Endothelial cell of umbilical vein (primary cell): ENCODE measurements around the gene ATP6AP2. TPM values are rescaled to one million over a fixed set of nuclear protein-coding genes. Genes with fewer than 3 reads are reported as not detected.

Experiments used
- BruUV-seq: library from RNA; stranded (reverse); fragments of 400-500 nt; replicated peaks from 2 replicates; lab custom pipeline; 2021; lab: Mats Ljungman, UMichigan
- CTCF ChIA-PET: fragments of 300-600, 350-600 bp; sonication (Branson Sonifier 250); formaldehyde crosslinking; loops from one replicate; lab custom pipeline; 2021; ENCODE audit warnings: antibody characterized with exemption, inconsistent platforms; lab: Charles Lee
- POLR2A ChIA-PET: fragments of 300-600, 350-600 bp; sonication (Branson Sonifier 250); formaldehyde crosslinking; loops from one replicate; lab custom pipeline; 2021; ENCODE audit warnings: antibody characterized with exemption, inconsistent platforms; lab: Charles Lee
- DNase-seq: peaks from one replicate; pipeline ENCODE4 v3.0.0-alpha.2; 2011; ENCODE audit warnings: low read depth, low spot score
- FAIRE-seq: peaks from 2 replicates; lab custom pipeline; 2011; peaks lifted over from hg19 to GRCh38; lab: Jason Lieb, UNC
- H2AFZ ChIP-seq: 2 replicates; pipeline ENCODE4 v1.6.0; 2012; ENCODE audit warnings: low read depth, low read length, control low read depth, inconsistent platforms
- H3K27ac ChIP-seq: 2 replicates; pipeline ENCODE4 v1.5.1; 2011; ENCODE audit warnings: low read depth, mild to moderate bottlenecking, control low read depth, low read length, moderate library complexity; ENCODE audit not compliant: insufficient read depth
- H3K27me3 ChIP-seq, 2 experiments: 2 replicates each; pipeline versions ENCODE4 v1.6.0 to v1.6.1; 2011; ENCODE audit warnings: low read length in 2 of 2, mixed read lengths in 1 of 2; ENCODE audit not compliant: control insufficient read depth in 2 of 2, insufficient read depth in 2 of 2
- H3K36me3 ChIP-seq, 2 experiments: 2 replicates in 1 of 2; 3 replicates in 1 of 2; pipeline ENCODE4 v1.5.1; 2011; ENCODE audit warnings: low read length in 2 of 2, mild to moderate bottlenecking in 1 of 2, moderate library complexity in 1 of 2; ENCODE audit not compliant: control insufficient read depth in 2 of 2, insufficient read depth in 2 of 2; ENCODE audit errors: extremely low read depth in 1 of 2
- H3K4me1 ChIP-seq: 3 replicates; pipeline ENCODE4 v1.5.1; 2011; ENCODE audit warnings: mild to moderate bottlenecking, low read length; ENCODE audit not compliant: control insufficient read depth, insufficient read depth; ENCODE audit errors: extremely low read depth
- H3K4me2 ChIP-seq: 2 replicates; pipeline ENCODE4 v1.6.1; 2011; ENCODE audit warnings: low read length, control low read depth, mixed read lengths; ENCODE audit not compliant: insufficient read depth
- H3K4me3 ChIP-seq, 3 experiments: fragments of 200-600 bp in 1 of 3; sonication (generic), shearing (Covaris generic) in 1 of 3; replicated peaks in 1 of 3; 2 replicates each; pipeline ENCODE4 v1.5.1; 2011 to 2016; ENCODE audit warnings: control low read depth in 3 of 3, low read length in 3 of 3, mild to moderate bottlenecking in 2 of 3, inconsistent platforms in 1 of 3, low read depth in 1 of 3, moderate library complexity in 1 of 3; ENCODE audit not compliant: insufficient read depth in 1 of 3
- H3K79me2 ChIP-seq: 2 replicates; pipeline ENCODE4 v1.6.0; 2012; ENCODE audit warnings: low read length, inconsistent platforms; ENCODE audit not compliant: control insufficient read depth, insufficient read depth
- H3K9ac ChIP-seq: replicated peaks from 2 replicates; pipeline ENCODE3; 2011; ENCODE audit warnings: low read length, control low read depth; ENCODE audit not compliant: insufficient read depth; ENCODE audit errors: extremely low read depth
- H3K9me1 ChIP-seq: replicated peaks from 3 replicates; pipeline ENCODE4 v1.6.0; 2011; ENCODE audit warnings: mild to moderate bottlenecking, low read length; ENCODE audit not compliant: control insufficient read depth, insufficient read depth; ENCODE audit errors: extremely low read depth
- H3K9me3 ChIP-seq: replicated peaks from 2 replicates; pipeline ENCODE4 v1.5.1; 2012; ENCODE audit warnings: low read length, inconsistent platforms; ENCODE audit not compliant: control insufficient read depth, insufficient read depth
- H4K20me1 ChIP-seq: replicated peaks from 2 replicates; pipeline ENCODE3; 2011; ENCODE audit warnings: mild to moderate bottlenecking, low read length; ENCODE audit not compliant: control insufficient read depth, insufficient read depth; ENCODE audit errors: extremely low read depth
- EZH2 ChIP-seq: IDR thresholded peaks from 2 replicates; pipeline ENCODE4 v1.6.1; 2012; ENCODE audit warnings: borderline replicate concordance, low read depth, mild to moderate bottlenecking, moderate library complexity, low read length, inconsistent platforms; ENCODE audit not compliant: severe bottlenecking
- FOS ChIP-seq: IDR thresholded peaks from 2 replicates; pipeline ENCODE4 v1.6.1; 2011; ENCODE audit warnings: mild to moderate bottlenecking, low read length, moderate library complexity, borderline replicate concordance; ENCODE audit not compliant: insufficient read depth
- GATA2 ChIP-seq: IDR thresholded peaks from 2 replicates; pipeline ENCODE4 v1.7.0; 2011; ENCODE audit warnings: low read depth, mild to moderate bottlenecking, moderate library complexity, mixed read lengths, low read length; ENCODE audit not compliant: insufficient read length, insufficient read depth
- JUN ChIP-seq: IDR thresholded peaks from 2 replicates; pipeline ENCODE4 v1.6.1; 2011; ENCODE audit warnings: borderline replicate concordance, low read depth; ENCODE audit not compliant: insufficient read length, insufficient read depth
- MYC ChIP-seq: IDR thresholded peaks from one replicate; pipeline ENCODE4 v1.6.1; 2011; ENCODE audit warnings: mild to moderate bottlenecking, low read depth, low read length
- POLR2A ChIP-seq: IDR thresholded peaks from 2 replicates; pipeline ENCODE4 v1.6.1; 2012; ENCODE audit warnings: low read depth, mild to moderate bottlenecking, control low read depth, low read length
- POLR2AphosphoS5 ChIP-seq: IDR thresholded peaks from 2 replicates; pipeline ENCODE4 v1.6.1; 2012; ENCODE audit warnings: low read depth, mild to moderate bottlenecking, control low read depth, low read length, moderate library complexity; ENCODE audit not compliant: insufficient read depth
- dilution Hi-C: fragments of 300-500 bp; cut with MboI; formaldehyde crosslinking; loops from one replicate; pipeline ENCODE4 v1.15.0; 2019; ENCODE audit warnings: low sequenced_read_pairs; ENCODE audit not compliant: extremely low pct_ligation_motif_present
- intact Hi-C: fragments of 100-400 bp; cut with micrococcal nuclease; formaldehyde crosslinking; loops from one replicate; pipeline ENCODE4 v1.10.0; 2022
- polyA plus RNA-seq, 4 experiments: library from polyadenylated mRNA; depleted of rRNA in 3 of 4; stranded (reverse) in 3 of 4; unstranded in 1 of 4; fragments of >200 nt; gene quantifications; 2 replicates each; pipeline versions ENCODE4 v1.2.1 to v1.2.3, GENCODE V29; 2011 to 2012; ENCODE audit warnings: missing spikeins in 1 of 4
- total RNA-seq: library from RNA; stranded (reverse); gene quantifications from 2 replicates; pipeline ENCODE4 v1.2.3, GENCODE V29; 2021
- TF ChIP-seq, protein P1 (sequence below), 2 donors: IDR thresholded peaks; 1 replicate in 1 of 2; 2 replicates in 1 of 2; pipeline ENCODE4 v1.5.1; 2011; ENCODE audit warnings: low read length in 2 of 2, mild to moderate bottlenecking in 2 of 2, moderate library complexity in 2 of 2, control low read depth in 1 of 2, inconsistent platforms in 1 of 2, low read depth in 1 of 2; ENCODE audit not compliant: insufficient read depth in 1 of 2; ENCODE audit errors: extremely low read depth in 1 of 2
- TF ChIP-seq, protein P2 (sequence below): IDR thresholded peaks from 2 replicates; pipeline ENCODE4 v1.6.1; 2011; ENCODE audit not compliant: insufficient read depth, insufficient read length

Gene ATP6AP2
- total and polyA plus RNA-seq, 2 donors (not counting 3 experiments of a cell fraction or from before 2014, with no cell fraction given) = 84.6 to 95.9 TPM

DNA sequence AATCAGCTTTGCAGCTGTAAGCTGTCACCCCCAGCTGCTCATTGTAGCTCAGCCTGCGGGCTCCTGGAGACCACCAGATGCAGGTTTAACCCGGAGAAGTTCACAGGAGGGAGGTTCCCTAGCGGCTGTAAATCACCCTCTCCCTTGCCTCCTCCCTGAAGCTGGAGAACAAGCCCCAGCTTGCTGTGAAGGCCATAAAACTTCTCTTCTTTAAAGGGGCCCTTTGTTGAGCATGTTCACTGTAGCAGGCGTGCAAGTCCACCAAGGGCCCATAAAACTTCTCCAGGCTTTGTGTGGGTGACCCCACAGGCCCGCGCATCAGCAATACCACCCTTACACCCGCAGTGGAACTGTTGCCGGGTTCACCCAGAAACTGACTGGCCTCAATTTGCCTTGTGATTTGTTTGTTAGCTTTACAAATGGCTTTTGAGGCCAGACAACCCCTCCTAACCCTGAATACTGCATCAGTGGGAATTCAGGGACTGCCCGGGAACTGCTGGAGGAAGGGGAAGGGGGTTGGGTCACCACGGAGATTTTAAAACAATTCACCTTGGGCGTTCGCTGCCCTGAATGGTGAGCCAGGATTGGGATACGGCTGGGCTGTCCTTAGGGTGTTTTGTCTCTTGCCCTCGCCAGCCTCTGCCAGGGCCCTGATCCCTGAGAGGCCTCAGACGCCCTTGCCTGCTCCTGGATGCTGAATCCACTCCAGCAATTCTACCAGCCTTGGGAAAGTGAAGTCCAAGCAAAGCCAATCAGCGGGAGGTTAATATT lies 49.5 kb upstream of the ATP6AP2 start:
- Histone ChIP-seq H3K27ac (no peak overlapping the region), H3K4me1 (no peaks in the 10 kb centered on the region), H3K36me3 (no peaks in the 10 kb centered on the region), H3K4me2 (no peak overlapping the region), H3K4me3 (no peak overlapping the region), H3K79me2 (no peaks in the 10 kb centered on the region), H3K27me3 (peaks cover 0 to 3% of the 10 kb centered on the region in 2 experiments), H3K9me3 (no peaks in the 10 kb centered on the region), H4K20me1 (no peaks in the 10 kb centered on the region), H3K9me1 (no peaks in the 10 kb centered on the region), H2AFZ (no peak overlapping the region), H3K9ac (no peak overlapping the region)
- TF ChIP-seq POLR2AphosphoS5 (no peak), POLR2A (no peak), MYC (no peak), EZH2 (no peak), GATA2 (no peak), JUN (no peak), FOS (no peak)
- TF ChIP-seq, protein P1, sequence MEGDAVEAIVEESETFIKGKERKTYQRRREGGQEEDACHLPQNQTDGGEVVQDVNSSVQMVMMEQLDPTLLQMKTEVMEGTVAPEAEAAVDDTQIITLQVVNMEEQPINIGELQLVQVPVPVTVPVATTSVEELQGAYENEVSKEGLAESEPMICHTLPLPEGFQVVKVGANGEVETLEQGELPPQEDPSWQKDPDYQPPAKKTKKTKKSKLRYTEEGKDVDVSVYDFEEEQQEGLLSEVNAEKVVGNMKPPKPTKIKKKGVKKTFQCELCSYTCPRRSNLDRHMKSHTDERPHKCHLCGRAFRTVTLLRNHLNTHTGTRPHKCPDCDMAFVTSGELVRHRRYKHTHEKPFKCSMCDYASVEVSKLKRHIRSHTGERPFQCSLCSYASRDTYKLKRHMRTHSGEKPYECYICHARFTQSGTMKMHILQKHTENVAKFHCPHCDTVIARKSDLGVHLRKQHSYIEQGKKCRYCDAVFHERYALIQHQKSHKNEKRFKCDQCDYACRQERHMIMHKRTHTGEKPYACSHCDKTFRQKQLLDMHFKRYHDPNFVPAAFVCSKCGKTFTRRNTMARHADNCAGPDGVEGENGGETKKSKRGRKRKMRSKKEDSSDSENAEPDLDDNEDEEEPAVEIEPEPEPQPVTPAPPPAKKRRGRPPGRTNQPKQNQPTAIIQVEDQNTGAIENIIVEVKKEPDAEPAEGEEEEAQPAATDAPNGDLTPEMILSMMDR (IDR thresholded peaks at IDR 0.05; ENCODE audit: extremely low read depth in 1 of 2, insufficient read depth in 1 of 2, low read depth in 1 of 2, low read length in 2 of 2) = no peak
- TF ChIP-seq, protein P2, sequence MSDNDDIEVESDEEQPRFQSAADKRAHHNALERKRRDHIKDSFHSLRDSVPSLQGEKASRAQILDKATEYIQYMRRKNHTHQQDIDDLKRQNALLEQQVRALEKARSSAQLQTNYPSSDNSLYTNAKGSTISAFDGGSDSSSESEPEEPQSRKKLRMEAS = no peak
- dilution Hi-C loops = no loop called here
- CTCF ChIA-PET = interaction anchor here (1.2 kb wide), 1 partner anchor 13 kb away, joined by 4 read pairs; no protein-coding TSS in a partner anchor
- DNase-seq (no peak), FAIRE-seq (no peak)
- intact Hi-C loops = no loop called here
- POLR2A ChIA-PET = no interaction called here
- BruUV-seq = no TSS peak
